HepG2 (cell line): ENCODE results near the gene FHIT. TPM values are rescaled to one million over a fixed set of nuclear protein-coding genes. Genes with fewer than 3 reads are reported as not detected.

ENCODE experiments used
- ATAC-seq: fragments of 200-7000 bp; cut with Tn5 transposase; 3 replicates; pipeline ENCODE4 v1.9.1; 2020; ENCODE audit warnings: mild to moderate bottlenecking, moderate library complexity
- BruUV-seq: library from RNA; stranded (reverse); fragments of 400-500 nt; replicated peaks from 2 replicates; lab custom pipeline; 2021; lab: Mats Ljungman, UMichigan
- CTCF ChIA-PET: fragments of 300-600 bp; formaldehyde crosslinking; extraction: SDS; loops from one replicate; lab custom pipeline; 2021; ENCODE audit warnings: low total read pairs, inconsistent platforms, low intra/inter-chr PET ratio; lab: Yijun Ruan, JAX
- POLR2A ChIA-PET: fragments of 350-600 bp; sonication (Branson Sonifier 250); formaldehyde crosslinking; loops from one replicate; lab custom pipeline; 2020; ENCODE audit warnings: antibody characterized with exemption, inconsistent platforms; lab: Yijun Ruan, JAX
- DNase-seq: peaks from one replicate; pipeline ENCODE4 v3.0.0-alpha.2; 2015; ENCODE audit warnings: low spot score
- FAIRE-seq: peaks from 3 replicates; lab custom pipeline; 2011; peaks lifted over from hg19 to GRCh38; lab: Jason Lieb, UNC
- H2AFZ ChIP-seq: one replicate; pipeline ENCODE4 v1.6.1; 2011; ENCODE audit warnings: low read length, inconsistent platforms
- H3K27ac ChIP-seq: fragments of 300-600 bp; 3 replicates; pipeline ENCODE4 v1.8.0; 2011; ENCODE audit warnings: mixed run types, mild to moderate bottlenecking, mixed read lengths, low read length, inconsistent platforms; ENCODE audit not compliant: insufficient read depth; ENCODE audit errors: extremely low read length
- H3K27me3 ChIP-seq, 2 experiments: fragments of 200-600 bp in 1 of 2; 2 replicates in 1 of 2; 3 replicates in 1 of 2; pipeline versions ENCODE4 v1.6.0 to v1.8.0; 2011; ENCODE audit warnings: low read length in 2 of 2, mild to moderate bottlenecking in 2 of 2, moderate library complexity in 2 of 2, inconsistent platforms in 1 of 2; ENCODE audit not compliant: insufficient read depth in 2 of 2, control insufficient read depth in 1 of 2
- H3K36me3 ChIP-seq, 2 experiments: fragments of 200-600 bp in 1 of 2; replicated peaks in 1 of 2; 2 replicates in 1 of 2; 3 replicates in 1 of 2; pipeline versions ENCODE4 v1.5.1 to v1.8.0; 2011; ENCODE audit warnings: low read length in 2 of 2, inconsistent platforms in 1 of 2; ENCODE audit not compliant: insufficient read depth in 2 of 2, control insufficient read depth in 1 of 2
- H3K4me1 ChIP-seq: 2 replicates; pipeline ENCODE4 v1.5.1; 2012; ENCODE audit warnings: low read length, inconsistent platforms; ENCODE audit not compliant: insufficient read depth
- H3K4me2 ChIP-seq: 2 replicates; pipeline ENCODE4 v1.6.0; 2011; ENCODE audit warnings: low read depth, low read length, inconsistent platforms
- H3K4me3 ChIP-seq, 3 experiments: fragments of 200-600 bp in 1 of 3; sonication (generic), shearing (Covaris generic) in 1 of 3; replicated peaks in 1 of 3; 2 replicates each; pipeline ENCODE4 v1.5.1; 2011 to 2016; ENCODE audit warnings: low read length in 3 of 3, inconsistent platforms in 2 of 3, low read depth in 2 of 3, mild to moderate bottlenecking in 2 of 3, control low read depth in 1 of 3, mixed read lengths in 1 of 3; ENCODE audit not compliant: insufficient read depth in 1 of 3
- H3K79me2 ChIP-seq: one replicate; pipeline ENCODE4 v1.6.1; 2011; ENCODE audit warnings: low read length, inconsistent platforms; ENCODE audit not compliant: insufficient read depth
- H3K9ac ChIP-seq: 2 replicates; pipeline ENCODE4 v1.6.0; 2011; ENCODE audit warnings: mild to moderate bottlenecking, low read depth, low read length, inconsistent platforms; ENCODE audit not compliant: insufficient read depth
- H3K9me3 ChIP-seq: 2 replicates; pipeline ENCODE4 v1.5.1; 2012; ENCODE audit warnings: mild to moderate bottlenecking, low read length
- H4K20me1 ChIP-seq: 2 replicates; pipeline ENCODE4 v1.6.0; 2011; ENCODE audit warnings: inconsistent platforms, mild to moderate bottlenecking, low read length, moderate library complexity; ENCODE audit not compliant: insufficient read depth
- CHD2 ChIP-seq: IDR thresholded peaks from 2 replicates; pipeline ENCODE4 v1.6.1; 2011; ENCODE audit warnings: low read depth, low read length, improper control_type of control experiment
- CREM ChIP-seq, 2 experiments: sonication (generic) in 1 of 2; formaldehyde crosslinking in 1 of 2; IDR thresholded peaks; 2 replicates each; pipeline versions ENCODE4 v1.4.0 to v1.6.1; 2016 to 2020; ENCODE audit warnings: antibody characterized with exemption in 1 of 2, mild to moderate bottlenecking in 1 of 2, missing genetic modification reagents in 1 of 2
- GTF2F1 ChIP-seq: fragments of 150-350 bp; IDR thresholded peaks from 2 replicates; pipeline ENCODE4 v1.6.1; 2014; ENCODE audit warnings: low read length
- HIVEP1 ChIP-seq: sonication (generic); formaldehyde crosslinking; IDR thresholded peaks from 2 replicates; pipeline ENCODE4 v1.4.0; 2020; ENCODE audit warnings: mild to moderate bottlenecking, missing genetic modification reagents
- TP53 ChIP-seq: sonication (generic); formaldehyde crosslinking; conservative IDR thresholded peaks from 2 replicates; pipeline ENCODE4 v1.4.0; 2020; ENCODE audit warnings: missing genetic modification reagents
- ZFX ChIP-seq: sonication (generic); formaldehyde crosslinking; IDR thresholded peaks from 2 replicates; pipeline ENCODE4 v1.4.0; 2020; ENCODE audit warnings: mild to moderate bottlenecking, low read depth, missing genetic modification reagents, moderate library complexity
- ZKSCAN1 ChIP-seq: fragments of 150-350 bp; IDR thresholded peaks from 2 replicates; pipeline ENCODE4 v1.6.1; 2014; ENCODE audit warnings: low read length
- ZNF24 ChIP-seq: fragments of 450-650 bp; IDR thresholded peaks from 2 replicates; pipeline ENCODE4 v1.6.1; 2017; ENCODE audit warnings: antibody characterized with exemption, mild to moderate bottlenecking
- ZNF44 ChIP-seq: sonication (generic); formaldehyde crosslinking; IDR thresholded peaks from 2 replicates; pipeline ENCODE4 v1.5.1; 2020; ENCODE audit warnings: mild to moderate bottlenecking, missing genetic modification reagents
- in situ Hi-C: cut with HindIII; loops from 2 replicates; pipeline ENCODE4 v1.10.0; 2017; ENCODE audit warnings: low pct_unique_long_range_greater_than_20kb; ENCODE audit not compliant: extremely low pct_ligation_motif_present
- intact Hi-C: fragments of 100-400 bp; cut with micrococcal nuclease; formaldehyde crosslinking; loops from one replicate; pipeline ENCODE4 v1.10.0; 2022; ENCODE audit not compliant: unreplicated experiment
- polyA plus RNA-seq, 8 experiments: library from polyadenylated mRNA; depleted of rRNA in 3 of 8; stranded (reverse) in 7 of 8; unstranded in 1 of 8; fragments of >200 nt; fragmentation: Illumina TruSeq in 4 of 8; extraction: Trizol in 4 of 8; gene quantifications; 2 replicates each; pipeline versions ENCODE4 v1.2.1 to v1.2.3, GENCODE V29; 2011 to 2016; ENCODE audit warnings: low read depth in 4 of 8, missing spikeins in 1 of 8, mixed read lengths in 1 of 8; ENCODE audit not compliant: insufficient read depth in 1 of 8
- total RNA-seq, 5 experiments: library from RNA; depleted of rRNA; stranded (reverse); fragments of >200 nt; fragmentation: Illumina TruSeq; extraction: Trizol; gene quantifications; 2 replicates each; pipeline ENCODE4 v1.2.3, GENCODE V29; 2016; ENCODE audit warnings: low read depth in 1 of 5
- TF ChIP-seq, protein P1 (sequence below): sonication (generic); formaldehyde crosslinking; conservative IDR thresholded peaks from 2 replicates; pipeline ENCODE4 v1.8.1; 2023; ENCODE audit warnings: missing genetic modification reagents

The FHIT gene
- total and polyA plus RNA-seq, 2 of the 13 experiments (the other 11 are each of a cell fraction or from before 2014, with no cell fraction given): 4.0 to 4.6 TPM

- peak; percentile 78 for ATAC-seq
- Histone ChIP-seq H3K9me3 (no peaks in the 10 kb centered on the region), H3K27ac (no peak overlapping the region), H2AFZ (no peak overlapping the region), H3K4me2 (no peak overlapping the region), H3K79me2 (no peaks in the 10 kb centered on the region), H3K27me3 (no peaks in the 10 kb centered on the region), H3K36me3 (no peaks in the 10 kb centered on the region), H4K20me1 (no peaks in the 10 kb centered on the region), H3K9ac (no peak overlapping the region), H3K4me1 (peaks cover 10% of the 10 kb centered on the region), H3K4me3 (no peak overlapping the region)
- CTCF ChIA-PET: no interaction called here
- intact Hi-C loops (loop anchor here (5.0 kb wide), 1 partner anchor 199 kb away; no protein-coding TSS in a partner anchor), in situ Hi-C loops (no loop called here)
- peak; percentile 12 for DNase-seq
- TF ChIP-seq CREM (IDR thresholded peaks at IDR 0.05) (no peak), CREM (CRISPR knock-in tag; IDR thresholded peaks at IDR 0.05) (no peak), TP53 (CRISPR knock-in tag) (no peak), GTF2F1 (no peak), HIVEP1 (CRISPR knock-in tag) (no peak), ZNF24 (no peak), ZNF44 (CRISPR knock-in tag) (no peak), ZFX (CRISPR knock-in tag) (no peak), ZKSCAN1 (no peak), CHD2 (no peak)
- TF ChIP-seq, protein P1, sequence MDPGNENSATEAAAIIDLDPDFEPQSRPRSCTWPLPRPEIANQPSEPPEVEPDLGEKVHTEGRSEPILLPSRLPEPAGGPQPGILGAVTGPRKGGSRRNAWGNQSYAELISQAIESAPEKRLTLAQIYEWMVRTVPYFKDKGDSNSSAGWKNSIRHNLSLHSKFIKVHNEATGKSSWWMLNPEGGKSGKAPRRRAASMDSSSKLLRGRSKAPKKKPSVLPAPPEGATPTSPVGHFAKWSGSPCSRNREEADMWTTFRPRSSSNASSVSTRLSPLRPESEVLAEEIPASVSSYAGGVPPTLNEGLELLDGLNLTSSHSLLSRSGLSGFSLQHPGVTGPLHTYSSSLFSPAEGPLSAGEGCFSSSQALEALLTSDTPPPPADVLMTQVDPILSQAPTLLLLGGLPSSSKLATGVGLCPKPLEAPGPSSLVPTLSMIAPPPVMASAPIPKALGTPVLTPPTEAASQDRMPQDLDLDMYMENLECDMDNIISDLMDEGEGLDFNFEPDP (CRISPR knock-in tag): no peak
- POLR2A ChIA-PET: no interaction called here
- no peak for FAIRE-seq
- BruUV-seq: no TSS peak
Observed at GRCh38 chr3:61173676-61174075, 77.6 kb downstream of the FHIT start.
